Retinal pigment epithelial cell (primary cell): ENCODE data around the gene PRDX5.
A peak's percentile ranks its signal among the peaks of the same experiment; 100 is the strongest.

Experiments
- DNase-seq: peaks from one replicate; pipeline ENCODE4 v3.0.0-alpha.2; 2010; ENCODE audit warnings: low read depth
- H3K4me3 ChIP-seq: 2 replicates; pipeline ENCODE4 v1.5.1; 2011; ENCODE audit warnings: mild to moderate bottlenecking, low read length, control low read depth, moderate library complexity
- CTCF ChIP-seq: conservative IDR thresholded peaks from 2 replicates; pipeline ENCODE4 v1.5.1; 2011; ENCODE audit warnings: low read depth, low read length, control low read depth, inconsistent platforms

Gene PRDX5

GRCh38 chr11:64324692-64325469 lies 7.0 kb downstream of the PRDX5 start:
- no peak for TF ChIP-seq CTCF
- no peak for DNase-seq
- H3K4me3 ChIP-seq: no peak overlapping the region

DNA sequence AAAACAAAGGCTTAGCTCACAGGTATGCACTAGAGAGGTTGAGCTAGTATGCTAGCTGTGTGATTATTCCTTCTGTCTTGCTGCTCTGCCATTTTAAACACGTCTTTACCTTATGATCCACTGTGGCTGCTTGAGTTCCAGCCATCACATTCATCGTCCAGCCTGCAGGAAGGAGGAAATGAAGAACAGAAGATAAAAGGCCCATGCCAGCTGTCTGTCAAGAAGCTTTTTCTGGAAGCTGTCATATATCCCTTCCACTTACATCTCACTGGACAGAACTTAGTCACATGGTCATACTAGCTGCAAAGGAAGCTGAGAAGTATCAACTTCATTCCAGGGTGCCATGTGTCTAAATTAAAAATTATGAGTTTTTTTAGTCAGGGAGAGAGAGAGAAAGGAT lies 9.5 kb downstream of the PRDX5 start:
- no peak overlapping the region for H3K4me3 ChIP-seq
- DNase-seq: no peak
- TF ChIP-seq CTCF: no peak

GRCh38 chr11:64327993-64328392 lies 10.1 kb downstream of the PRDX5 start:
- DNase-seq: no peak
- no peak for TF ChIP-seq CTCF
- no peak overlapping the region for H3K4me3 ChIP-seq

GRCh38 chr11:64330888-64331287 lies 13.0 kb downstream of the PRDX5 start:
- H3K4me3 ChIP-seq: no peak overlapping the region
- no peak for TF ChIP-seq CTCF
- DNase-seq: no peak

- peak; percentile 71 for DNase-seq
- peak; percentile 87 for TF ChIP-seq CTCF
- H3K4me3 ChIP-seq: no peak overlapping the region
These were observed 13.8 kb downstream of the PRDX5 start for GRCh38 chr11:64331569-64332371.

- no peak for TF ChIP-seq CTCF
These were observed 15.6 kb downstream of the PRDX5 start for GRCh38 chr11:64333556-64333955.

More at GRCh38 chr11:64333556-64333955, 15.6 kb downstream of the PRDX5 start:
- no peak overlapping the region for H3K4me3 ChIP-seq
- no peak for DNase-seq
